HepG2 (cell line): ENCODE results near the gene ZNF526. TPM values are rescaled to one million over a fixed set of nuclear protein-coding genes. Genes with fewer than 3 reads are reported as not detected.
A peak's percentile ranks its signal among the peaks of the same experiment; 100 is the strongest.

Experiments
- CCAR2 ChIP-seq: fragments of 200-400 bp; formaldehyde crosslinking; optimal IDR thresholded peaks from 2 replicates; pipeline ENCODE3; 2018; ENCODE audit warnings: low read depth, mild to moderate bottlenecking, low read length, moderate library complexity
- CENPT ChIP-seq: sonication (generic); formaldehyde crosslinking; IDR thresholded peaks from 2 replicates; pipeline ENCODE4 v1.8.0; 2022; ENCODE audit warnings: low read depth, mild to moderate bottlenecking, moderate library complexity, missing genetic modification reagents
- MAFF ChIP-seq: IDR thresholded peaks from 2 replicates; pipeline ENCODE4 v1.6.1; 2011; ENCODE audit warnings: low read depth, low read length, improper control_type of control experiment
- MEF2D ChIP-seq: sonication (generic); formaldehyde crosslinking; IDR thresholded peaks from 2 replicates; pipeline ENCODE4 v1.5.1; 2020; ENCODE audit warnings: mild to moderate bottlenecking, missing genetic modification reagents
- SKI ChIP-seq: fragments of 450-650 bp; IDR thresholded peaks from one replicate; pipeline ENCODE4 v1.6.1; 2018; ENCODE audit warnings: mild to moderate bottlenecking; ENCODE audit not compliant: partially characterized antibody
- SP5 ChIP-seq: IDR thresholded peaks from 2 replicates; pipeline ENCODE4 v1.6.1; 2016; ENCODE audit warnings: low read depth, borderline replicate concordance
- TFDP1 ChIP-seq: IDR thresholded peaks from 2 replicates; pipeline ENCODE4 v1.6.1; 2016; ENCODE audit warnings: missing compliant biosample characterization, missing genetic modification reagents, borderline replicate concordance
- THYN1 ChIP-seq: sonication (generic); formaldehyde crosslinking; IDR thresholded peaks from 2 replicates; pipeline ENCODE4 v1.8.1; 2023; ENCODE audit warnings: low read depth, mild to moderate bottlenecking, moderate library complexity, missing genetic modification reagents, borderline replicate concordance
- ZFP41 ChIP-seq: sonication (generic); formaldehyde crosslinking; IDR thresholded peaks from 2 replicates; pipeline ENCODE4 v1.4.0; 2020; ENCODE audit warnings: mild to moderate bottlenecking, missing genetic modification reagents, borderline replicate concordance
- ZNF431 ChIP-seq: sonication (generic); formaldehyde crosslinking; IDR thresholded peaks from 2 replicates; pipeline ENCODE4 v1.9.0; 2022; ENCODE audit warnings: missing genetic modification reagents, low read depth, mild to moderate bottlenecking, borderline replicate concordance
- ZNF512 ChIP-seq: sonication (generic); formaldehyde crosslinking; IDR thresholded peaks from 2 replicates; pipeline ENCODE4 v1.4.0; 2020; ENCODE audit warnings: mild to moderate bottlenecking, missing genetic modification reagents
- ZNF740 ChIP-seq: sonication (generic); formaldehyde crosslinking; IDR thresholded peaks from 2 replicates; pipeline ENCODE4 v1.4.0; 2020; ENCODE audit warnings: missing genetic modification reagents
- polyA plus RNA-seq, 8 experiments: library from polyadenylated mRNA; depleted of rRNA in 3 of 8; stranded (reverse) in 7 of 8; unstranded in 1 of 8; fragments of >200 nt; fragmentation: Illumina TruSeq in 4 of 8; extraction: Trizol in 4 of 8; gene quantifications; 2 replicates each; pipeline versions ENCODE4 v1.2.1 to v1.2.3, GENCODE V29; 2011 to 2016; ENCODE audit warnings: low read depth in 4 of 8, missing spikeins in 1 of 8, mixed read lengths in 1 of 8; ENCODE audit not compliant: insufficient read depth in 1 of 8
- total RNA-seq, 5 experiments: library from RNA; depleted of rRNA; stranded (reverse); fragments of >200 nt; fragmentation: Illumina TruSeq; extraction: Trizol; gene quantifications; 2 replicates each; pipeline ENCODE4 v1.2.3, GENCODE V29; 2016; ENCODE audit warnings: low read depth in 1 of 5
- TF ChIP-seq, protein P1 (sequence below): IDR thresholded peaks from 2 replicates; pipeline ENCODE4 v1.4.0; 2020; ENCODE audit warnings: mild to moderate bottlenecking, missing genetic modification reagents
- TF ChIP-seq, protein P2 (sequence below): sonication (generic); formaldehyde crosslinking; IDR thresholded peaks from 2 replicates; pipeline ENCODE4 v1.8.1; 2023; ENCODE audit warnings: mild to moderate bottlenecking, inconsistent platforms, moderate library complexity, missing genetic modification reagents, borderline replicate concordance
- TF ChIP-seq, protein P3 (sequence below): sonication (generic); formaldehyde crosslinking; conservative IDR thresholded peaks from 2 replicates; pipeline ENCODE4 v1.8.1; 2023; ENCODE audit warnings: missing genetic modification reagents
- TF ChIP-seq, protein P4 (sequence below): sonication (generic); formaldehyde crosslinking; IDR thresholded peaks from 2 replicates; pipeline ENCODE4 v1.5.0; 2020; ENCODE audit warnings: missing genetic modification reagents

Gene ZNF526
- total and polyA plus RNA-seq, 2 of the 13 experiments (the other 11 are each of a cell fraction or from before 2014, with no cell fraction given), result 3.3 to 8.4 TPM

DNA sequence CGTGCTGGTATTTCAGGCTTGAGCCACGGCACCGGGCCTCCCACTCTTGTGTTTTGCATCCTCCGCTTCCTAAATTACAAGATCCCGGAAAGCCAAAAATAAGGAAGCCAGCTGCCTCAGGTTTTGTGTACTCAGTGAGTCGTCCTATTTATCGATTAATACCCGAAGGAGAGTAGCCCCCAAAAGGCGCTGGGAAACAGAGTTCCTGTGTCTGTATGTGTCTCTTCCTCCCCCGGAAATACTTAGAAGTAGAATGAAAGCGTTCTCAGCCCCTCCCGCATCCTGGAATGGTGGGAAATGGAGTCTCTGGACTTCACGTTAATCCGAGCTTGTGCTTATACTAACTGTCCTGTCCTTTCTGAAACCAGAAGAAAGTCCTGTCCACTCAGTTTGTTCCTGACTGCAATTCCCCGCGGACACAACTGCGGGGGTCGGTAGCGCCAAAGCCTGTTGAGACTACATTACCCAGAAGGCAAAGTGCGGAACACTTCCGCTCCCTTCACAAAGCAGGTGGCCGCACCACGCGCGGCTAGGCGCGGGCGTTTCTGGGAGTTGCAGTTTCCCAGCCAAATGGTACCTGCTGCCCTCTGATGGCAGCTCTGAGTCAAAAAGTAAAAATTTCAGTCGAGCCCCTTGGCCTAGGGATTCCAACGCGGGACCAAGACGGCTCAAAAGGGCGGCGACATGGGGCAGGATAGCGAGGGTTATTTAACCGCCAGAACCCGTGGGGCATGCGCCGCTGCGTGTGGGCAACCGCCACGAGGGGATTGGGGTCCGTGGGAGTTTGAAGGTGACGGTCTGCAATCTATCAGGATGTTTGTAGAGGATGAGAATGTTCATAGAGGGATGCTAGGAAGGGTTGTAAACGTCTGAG lies 24.5 kb downstream of the ZNF526 start (continued):
- TF ChIP-seq CENPT (CRISPR knock-in tag), result no peak
- TF ChIP-seq ZNF512 (CRISPR knock-in tag), result no peak
- no peak for TF ChIP-seq SKI
- TF ChIP-seq, protein P1, sequence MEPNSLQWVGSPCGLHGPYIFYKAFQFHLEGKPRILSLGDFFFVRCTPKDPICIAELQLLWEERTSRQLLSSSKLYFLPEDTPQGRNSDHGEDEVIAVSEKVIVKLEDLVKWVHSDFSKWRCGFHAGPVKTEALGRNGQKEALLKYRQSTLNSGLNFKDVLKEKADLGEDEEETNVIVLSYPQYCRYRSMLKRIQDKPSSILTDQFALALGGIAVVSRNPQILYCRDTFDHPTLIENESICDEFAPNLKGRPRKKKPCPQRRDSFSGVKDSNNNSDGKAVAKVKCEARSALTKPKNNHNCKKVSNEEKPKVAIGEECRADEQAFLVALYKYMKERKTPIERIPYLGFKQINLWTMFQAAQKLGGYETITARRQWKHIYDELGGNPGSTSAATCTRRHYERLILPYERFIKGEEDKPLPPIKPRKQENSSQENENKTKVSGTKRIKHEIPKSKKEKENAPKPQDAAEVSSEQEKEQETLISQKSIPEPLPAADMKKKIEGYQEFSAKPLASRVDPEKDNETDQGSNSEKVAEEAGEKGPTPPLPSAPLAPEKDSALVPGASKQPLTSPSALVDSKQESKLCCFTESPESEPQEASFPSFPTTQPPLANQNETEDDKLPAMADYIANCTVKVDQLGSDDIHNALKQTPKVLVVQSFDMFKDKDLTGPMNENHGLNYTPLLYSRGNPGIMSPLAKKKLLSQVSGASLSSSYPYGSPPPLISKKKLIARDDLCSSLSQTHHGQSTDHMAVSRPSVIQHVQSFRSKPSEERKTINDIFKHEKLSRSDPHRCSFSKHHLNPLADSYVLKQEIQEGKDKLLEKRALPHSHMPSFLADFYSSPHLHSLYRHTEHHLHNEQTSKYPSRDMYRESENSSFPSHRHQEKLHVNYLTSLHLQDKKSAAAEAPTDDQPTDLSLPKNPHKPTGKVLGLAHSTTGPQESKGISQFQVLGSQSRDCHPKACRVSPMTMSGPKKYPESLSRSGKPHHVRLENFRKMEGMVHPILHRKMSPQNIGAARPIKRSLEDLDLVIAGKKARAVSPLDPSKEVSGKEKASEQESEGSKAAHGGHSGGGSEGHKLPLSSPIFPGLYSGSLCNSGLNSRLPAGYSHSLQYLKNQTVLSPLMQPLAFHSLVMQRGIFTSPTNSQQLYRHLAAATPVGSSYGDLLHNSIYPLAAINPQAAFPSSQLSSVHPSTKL (CRISPR knock-in tag), result no peak
- TF ChIP-seq CCAR2, result peak; percentile 60
- TF ChIP-seq, protein P2, sequence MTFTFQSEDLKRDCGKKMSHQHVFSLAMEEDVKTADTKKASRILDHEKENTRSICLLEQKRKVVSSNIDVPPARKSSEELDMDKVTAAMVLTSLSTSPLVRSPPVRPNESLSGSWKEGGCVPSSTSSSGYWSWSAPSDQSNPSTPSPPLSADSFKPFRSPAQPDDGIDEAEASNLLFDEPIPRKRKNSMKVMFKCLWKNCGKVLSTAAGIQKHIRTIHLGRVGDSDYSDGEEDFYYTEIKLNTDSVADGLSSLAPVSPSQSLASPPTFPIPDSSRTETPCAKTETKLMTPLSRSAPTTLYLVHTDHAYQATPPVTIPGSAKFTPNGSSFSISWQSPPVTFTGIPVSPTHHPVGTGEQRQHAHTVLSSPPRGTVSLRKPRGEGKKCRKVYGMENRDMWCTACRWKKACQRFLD (CRISPR knock-in tag), result no peak
- TF ChIP-seq TFDP1 (CRISPR knock-in tag), result peak; percentile 58; the same call in 1 of the 2 replicates
- TF ChIP-seq, protein P3, sequence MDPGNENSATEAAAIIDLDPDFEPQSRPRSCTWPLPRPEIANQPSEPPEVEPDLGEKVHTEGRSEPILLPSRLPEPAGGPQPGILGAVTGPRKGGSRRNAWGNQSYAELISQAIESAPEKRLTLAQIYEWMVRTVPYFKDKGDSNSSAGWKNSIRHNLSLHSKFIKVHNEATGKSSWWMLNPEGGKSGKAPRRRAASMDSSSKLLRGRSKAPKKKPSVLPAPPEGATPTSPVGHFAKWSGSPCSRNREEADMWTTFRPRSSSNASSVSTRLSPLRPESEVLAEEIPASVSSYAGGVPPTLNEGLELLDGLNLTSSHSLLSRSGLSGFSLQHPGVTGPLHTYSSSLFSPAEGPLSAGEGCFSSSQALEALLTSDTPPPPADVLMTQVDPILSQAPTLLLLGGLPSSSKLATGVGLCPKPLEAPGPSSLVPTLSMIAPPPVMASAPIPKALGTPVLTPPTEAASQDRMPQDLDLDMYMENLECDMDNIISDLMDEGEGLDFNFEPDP (CRISPR knock-in tag), result no peak
- peak; percentile 49; the same call in 1 of the 2 replicates for TF ChIP-seq MEF2D (CRISPR knock-in tag)
- TF ChIP-seq, protein P4, sequence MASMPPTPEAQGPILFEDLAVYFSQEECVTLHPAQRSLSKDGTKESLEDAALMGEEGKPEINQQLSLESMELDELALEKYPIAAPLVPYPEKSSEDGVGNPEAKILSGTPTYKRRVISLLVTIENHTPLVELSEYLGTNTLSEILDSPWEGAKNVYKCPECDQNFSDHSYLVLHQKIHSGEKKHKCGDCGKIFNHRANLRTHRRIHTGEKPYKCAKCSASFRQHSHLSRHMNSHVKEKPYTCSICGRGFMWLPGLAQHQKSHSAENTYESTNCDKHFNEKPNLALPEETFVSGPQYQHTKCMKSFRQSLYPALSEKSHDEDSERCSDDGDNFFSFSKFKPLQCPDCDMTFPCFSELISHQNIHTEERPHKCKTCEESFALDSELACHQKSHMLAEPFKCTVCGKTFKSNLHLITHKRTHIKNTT (CRISPR knock-in tag), result 0 out of 2 replicates have a peak, but pooled peaks have one; percentile 80
- TF ChIP-seq MAFF, result no peak
- TF ChIP-seq ZNF740 (CRISPR knock-in tag), result no peak
- no peak for TF ChIP-seq ZNF431 (CRISPR knock-in tag)
- no peak for TF ChIP-seq SP5 (CRISPR knock-in tag)
- TF ChIP-seq ZFP41 (CRISPR knock-in tag), result no peak; the same call in 1 of the 2 replicates
- no peak for TF ChIP-seq THYN1 (CRISPR knock-in tag)
